ENCODE data around the gene PRRG3. TPM values are rescaled to one million over a fixed set of nuclear protein-coding genes. Genes with fewer than 3 reads are reported as not detected.

PRRG3 gene
- polyA plus RNA-seq, 1 donor (not counting 4 experiments of a cell fraction or from before 2014, with no cell fraction given): not detected

DNA sequence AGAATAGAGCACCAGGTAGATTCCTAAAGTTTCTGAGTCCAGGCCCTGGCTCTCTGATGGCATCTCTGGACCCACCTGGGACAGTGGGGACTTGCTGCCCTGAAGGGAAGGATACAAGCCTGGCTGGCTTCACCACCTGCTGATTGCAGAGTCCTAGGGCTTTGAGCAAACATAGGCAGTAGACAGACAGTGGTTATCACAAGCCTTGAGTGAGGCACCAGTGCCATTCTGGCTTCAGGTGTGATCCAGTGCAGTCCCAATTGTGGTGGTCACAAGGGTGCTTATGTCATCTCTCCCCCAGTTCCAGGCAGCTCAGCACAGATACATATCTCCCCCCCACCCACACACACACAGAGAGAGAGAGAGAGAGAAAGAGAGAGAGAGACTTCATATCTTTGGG lies 6.6 kb upstream of the PRRG3 start:
- H2AFZ ChIP-seq (ENCODE audit: control insufficient read depth, low read length): no peak overlapping the region
- no peaks in the 10 kb centered on the region for H4K20me1 ChIP-seq (ENCODE audit: control insufficient read depth, extremely low read depth, insufficient read depth, low read length)
- no peaks in the 10 kb centered on the region for H3K9me3 ChIP-seq (ENCODE audit: control insufficient read depth, low read depth, low read length)
- FAIRE-seq (no peak), DNase-seq (ENCODE audit: low read depth, low spot score) (no peak)
- no peak overlapping the region for H3K27ac ChIP-seq (ENCODE audit: control insufficient read depth, insufficient read depth, low read length)
- dilution Hi-C loops (cut with MboI; ENCODE audit: extremely low pct_ligation_motif_present, low sequenced_read_pairs): no loop called here
- H3K36me3 ChIP-seq (ENCODE audit: control insufficient read depth in 2 of 2, extremely low read depth in 1 of 2, insufficient read depth in 2 of 2, low read length in 2 of 2): no peaks in the 10 kb centered on the region
- H3K4me2 ChIP-seq (ENCODE audit: control insufficient read depth, extremely low read depth, insufficient read depth, low read depth, low read length): no peak overlapping the region
- no peaks in the 10 kb centered on the region for H3K4me1 ChIP-seq (ENCODE audit: control insufficient read depth, extremely low read depth, insufficient read depth, low read length)
- H3K4me3 ChIP-seq (ENCODE audit: control insufficient read depth in 2 of 3, extremely low read depth in 1 of 3, insufficient read depth in 2 of 3, low read depth in 1 of 3, low read length in 3 of 3): no peak overlapping the region
- TF ChIP-seq CTCF (optimal IDR thresholded peaks at IDR 0.05 in 1 of 3, IDR thresholded peaks at IDR 0.05 in 1 of 3, conservative IDR thresholded peaks at IDR 0.05 in 1 of 3; ENCODE audit: extremely low read depth in 1 of 3, insufficient read depth in 2 of 3, low read length in 3 of 3) (no peak), EZH2 (IDR thresholded peaks at IDR 0.05; ENCODE audit: low read length) (no peak)
- no peaks in the 10 kb centered on the region for H3K27me3 ChIP-seq (ENCODE audit: control insufficient read depth, extremely low read depth, insufficient read depth, low read length)
- no peaks in the 10 kb centered on the region for H3K9me1 ChIP-seq (ENCODE audit: control insufficient read depth, extremely low read depth, insufficient read depth, low read length)
- no peaks in the 10 kb centered on the region for H3K79me2 ChIP-seq (ENCODE audit: control insufficient read depth, insufficient read depth, low read length)
- H3K9ac ChIP-seq (ENCODE audit: control insufficient read depth, extremely low read depth, insufficient read depth, low read length): no peak overlapping the region

GRCh38 chrX:151692825-151693224 lies 2.4 kb upstream of the PRRG3 start:
- dilution Hi-C loops (cut with MboI; ENCODE audit: extremely low pct_ligation_motif_present, low sequenced_read_pairs): no loop called here
- Histone ChIP-seq H3K27me3 (ENCODE audit: control insufficient read depth, extremely low read depth, insufficient read depth, low read length) (peaks cover 7% of the 10 kb centered on the region), H2AFZ (ENCODE audit: control insufficient read depth, low read length) (no peak overlapping the region), H3K36me3 (ENCODE audit: control insufficient read depth in 2 of 2, extremely low read depth in 1 of 2, insufficient read depth in 2 of 2, low read length in 2 of 2) (no peaks in the 10 kb centered on the region), H3K9ac (ENCODE audit: control insufficient read depth, extremely low read depth, insufficient read depth, low read length) (no peak overlapping the region), H3K4me1 (ENCODE audit: control insufficient read depth, extremely low read depth, insufficient read depth, low read length) (no peaks in the 10 kb centered on the region), H3K9me3 (ENCODE audit: control insufficient read depth, low read depth, low read length) (no peaks in the 10 kb centered on the region), H3K4me2 (ENCODE audit: control insufficient read depth, extremely low read depth, insufficient read depth, low read depth, low read length) (no peak overlapping the region), H4K20me1 (ENCODE audit: control insufficient read depth, extremely low read depth, insufficient read depth, low read length) (no peaks in the 10 kb centered on the region), H3K27ac (ENCODE audit: control insufficient read depth, insufficient read depth, low read length) (no peak overlapping the region), H3K9me1 (ENCODE audit: control insufficient read depth, extremely low read depth, insufficient read depth, low read length) (no peaks in the 10 kb centered on the region), H3K4me3 (ENCODE audit: control insufficient read depth in 2 of 3, extremely low read depth in 1 of 3, insufficient read depth in 2 of 3, low read depth in 1 of 3, low read length in 3 of 3) (no peak overlapping the region), H3K79me2 (ENCODE audit: control insufficient read depth, insufficient read depth, low read length) (no peaks in the 10 kb centered on the region)
- no peak for TF ChIP-seq EZH2 (IDR thresholded peaks at IDR 0.05; ENCODE audit: low read length)
- no peak for TF ChIP-seq CTCF (optimal IDR thresholded peaks at IDR 0.05 in 1 of 3, IDR thresholded peaks at IDR 0.05 in 1 of 3, conservative IDR thresholded peaks at IDR 0.05 in 1 of 3; ENCODE audit: extremely low read depth in 1 of 3, insufficient read depth in 2 of 3, low read length in 3 of 3)
- FAIRE-seq: no peak
- no peak for DNase-seq (ENCODE audit: low read depth, low spot score)

Measured in keratinocyte (primary cell).